ENCODE measurements around the gene RAB11FIP5. TPM values are rescaled to one million over a fixed set of nuclear protein-coding genes. Genes with fewer than 3 reads are reported as not detected.
A peak's percentile ranks its signal among the peaks of the same experiment; 100 is the strongest.

RAB11FIP5 gene
- total RNA-seq, 6 experiments from 2014 or later: 76.7 to 92.0 (median 83.6) TPM

DNA sequence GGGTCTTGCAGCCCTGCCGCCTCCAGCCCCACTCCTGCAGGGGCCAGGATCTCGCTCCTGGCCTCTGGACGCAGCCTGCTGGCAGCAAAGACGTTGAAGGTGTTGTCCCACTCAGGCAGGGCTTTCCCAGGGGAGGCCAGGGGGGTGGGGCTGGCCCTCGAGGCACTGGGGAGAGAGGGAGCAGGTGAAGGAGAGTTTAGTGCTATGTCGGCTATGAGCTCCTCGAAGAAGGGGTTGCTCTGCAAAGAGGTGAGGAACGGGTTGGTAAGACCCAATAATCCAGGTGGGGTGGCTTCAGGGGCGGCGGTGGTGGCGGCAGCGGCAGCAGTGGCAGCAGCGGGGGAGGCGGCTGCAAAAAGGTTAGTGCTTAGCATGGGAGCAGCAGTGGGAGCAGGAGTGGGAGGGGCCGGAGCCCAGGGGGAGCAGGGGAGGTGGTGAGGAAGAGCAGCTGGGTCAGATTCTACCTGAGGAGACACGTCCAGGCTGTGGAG lies 31.5 kb downstream of the RAB11FIP5 start:
- peaks cover 3% of the 10 kb centered on the region for H3K27me3 Mint-ChIP-seq (ENCODE audit: insufficient read depth)
- no peak overlapping the region for H3K27ac Mint-ChIP-seq
- no peak for DNase-seq
- TF ChIP-seq, protein P1, sequence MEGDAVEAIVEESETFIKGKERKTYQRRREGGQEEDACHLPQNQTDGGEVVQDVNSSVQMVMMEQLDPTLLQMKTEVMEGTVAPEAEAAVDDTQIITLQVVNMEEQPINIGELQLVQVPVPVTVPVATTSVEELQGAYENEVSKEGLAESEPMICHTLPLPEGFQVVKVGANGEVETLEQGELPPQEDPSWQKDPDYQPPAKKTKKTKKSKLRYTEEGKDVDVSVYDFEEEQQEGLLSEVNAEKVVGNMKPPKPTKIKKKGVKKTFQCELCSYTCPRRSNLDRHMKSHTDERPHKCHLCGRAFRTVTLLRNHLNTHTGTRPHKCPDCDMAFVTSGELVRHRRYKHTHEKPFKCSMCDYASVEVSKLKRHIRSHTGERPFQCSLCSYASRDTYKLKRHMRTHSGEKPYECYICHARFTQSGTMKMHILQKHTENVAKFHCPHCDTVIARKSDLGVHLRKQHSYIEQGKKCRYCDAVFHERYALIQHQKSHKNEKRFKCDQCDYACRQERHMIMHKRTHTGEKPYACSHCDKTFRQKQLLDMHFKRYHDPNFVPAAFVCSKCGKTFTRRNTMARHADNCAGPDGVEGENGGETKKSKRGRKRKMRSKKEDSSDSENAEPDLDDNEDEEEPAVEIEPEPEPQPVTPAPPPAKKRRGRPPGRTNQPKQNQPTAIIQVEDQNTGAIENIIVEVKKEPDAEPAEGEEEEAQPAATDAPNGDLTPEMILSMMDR (IDR thresholded peaks at IDR 0.05): no peak
- peaks cover 22% of the 10 kb centered on the region for H3K4me1 Mint-ChIP-seq (ENCODE audit: low read depth)
- peaks cover 15% of the 10 kb centered on the region; the same call in 1 of the 2 replicates for H3K36me3 Mint-ChIP-seq (ENCODE audit: low read depth)
- H3K4me3 Mint-ChIP-seq: no peak overlapping the region
- no peaks in the 10 kb centered on the region for H3K9me3 Mint-ChIP-seq

DNA sequence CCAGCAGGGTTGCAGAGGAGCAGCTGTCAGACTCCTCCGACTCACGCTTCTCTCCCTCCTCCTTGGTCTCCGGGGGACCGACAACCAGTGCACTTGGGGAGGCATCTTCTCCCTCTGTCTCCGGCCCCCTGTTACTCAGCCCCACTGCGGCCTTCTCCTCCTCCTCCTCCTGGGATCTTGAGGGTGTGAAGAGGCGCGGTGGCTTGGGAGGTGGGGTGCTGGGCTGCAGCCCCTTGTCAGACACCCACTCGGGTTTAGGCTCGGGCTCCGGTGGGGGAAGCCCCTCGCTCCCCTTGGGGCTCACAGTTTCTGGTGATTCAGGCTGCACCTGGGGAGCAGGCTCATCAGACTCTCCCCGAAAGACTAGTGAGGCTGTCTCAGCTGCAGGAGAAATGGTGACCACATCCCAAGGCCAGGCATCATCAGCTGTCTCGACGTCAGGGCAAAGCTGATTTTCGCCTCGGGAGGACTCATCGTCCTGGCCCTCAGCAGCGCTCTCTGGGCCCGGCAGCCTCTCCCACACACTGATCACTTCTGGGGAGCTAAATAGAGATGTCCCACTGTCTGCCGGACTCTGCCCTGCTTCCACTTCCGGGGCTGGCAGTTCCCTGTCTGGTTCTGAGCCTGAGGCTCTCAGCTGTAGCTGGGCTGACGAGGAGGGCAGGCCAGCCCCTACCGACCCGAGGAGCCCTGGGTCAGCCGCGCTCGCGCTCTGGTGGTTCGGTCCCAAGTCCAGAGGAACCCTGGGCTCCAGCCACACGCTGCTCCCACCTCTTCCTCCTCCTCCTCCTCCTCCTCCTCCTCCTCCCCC lies 32.2 kb downstream of the RAB11FIP5 start:
- H3K9me3 Mint-ChIP-seq: no peaks in the 10 kb centered on the region
- TF ChIP-seq, protein P1 (IDR thresholded peaks at IDR 0.05): no peak
- peaks cover 15% of the 10 kb centered on the region; the same call in 1 of the 2 replicates for H3K36me3 Mint-ChIP-seq (ENCODE audit: low read depth)
- peaks cover 15% of the 10 kb centered on the region for H3K4me1 Mint-ChIP-seq (ENCODE audit: low read depth)
- no peak overlapping the region for H3K27ac Mint-ChIP-seq
- H3K4me3 Mint-ChIP-seq: no peak overlapping the region
- DNase-seq: no peak
- peaks cover 3% of the 10 kb centered on the region for H3K27me3 Mint-ChIP-seq (ENCODE audit: insufficient read depth)

DNA sequence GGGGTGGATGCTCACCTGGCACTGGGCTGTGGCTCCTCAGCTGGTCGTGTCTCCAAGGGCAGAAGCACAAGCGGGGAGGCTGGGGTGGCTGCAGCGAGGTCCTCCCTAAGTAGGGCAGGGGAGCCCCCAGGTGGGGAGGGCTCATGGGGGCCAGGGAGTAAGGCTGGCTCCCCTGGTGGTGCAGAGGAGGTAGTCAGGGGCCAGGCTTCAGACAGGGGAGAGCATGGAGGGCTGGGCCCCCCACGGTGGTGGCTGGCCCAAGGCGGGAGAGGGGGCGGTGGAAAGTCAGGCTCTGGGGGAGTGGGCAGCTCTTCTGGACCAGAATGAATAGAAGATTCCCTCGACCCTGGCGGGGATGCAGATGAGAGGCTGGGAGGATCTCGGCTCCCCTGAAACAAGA lies 33.1 kb downstream of the RAB11FIP5 start:
- Mint-ChIP-seq H3K4me3 (no peak overlapping the region), H3K4me1 (ENCODE audit: low read depth) (peaks cover 6% of the 10 kb centered on the region), H3K9me3 (no peaks in the 10 kb centered on the region), H3K27me3 (ENCODE audit: insufficient read depth) (peaks cover 3% of the 10 kb centered on the region), H3K27ac (no peak overlapping the region; the same call in 1 of the 2 replicates), H3K36me3 (ENCODE audit: low read depth) (peaks cover 15% of the 10 kb centered on the region; the same call in 1 of the 2 replicates)
- TF ChIP-seq, protein P1 (IDR thresholded peaks at IDR 0.05): no peak
- DNase-seq: no peak

DNA sequence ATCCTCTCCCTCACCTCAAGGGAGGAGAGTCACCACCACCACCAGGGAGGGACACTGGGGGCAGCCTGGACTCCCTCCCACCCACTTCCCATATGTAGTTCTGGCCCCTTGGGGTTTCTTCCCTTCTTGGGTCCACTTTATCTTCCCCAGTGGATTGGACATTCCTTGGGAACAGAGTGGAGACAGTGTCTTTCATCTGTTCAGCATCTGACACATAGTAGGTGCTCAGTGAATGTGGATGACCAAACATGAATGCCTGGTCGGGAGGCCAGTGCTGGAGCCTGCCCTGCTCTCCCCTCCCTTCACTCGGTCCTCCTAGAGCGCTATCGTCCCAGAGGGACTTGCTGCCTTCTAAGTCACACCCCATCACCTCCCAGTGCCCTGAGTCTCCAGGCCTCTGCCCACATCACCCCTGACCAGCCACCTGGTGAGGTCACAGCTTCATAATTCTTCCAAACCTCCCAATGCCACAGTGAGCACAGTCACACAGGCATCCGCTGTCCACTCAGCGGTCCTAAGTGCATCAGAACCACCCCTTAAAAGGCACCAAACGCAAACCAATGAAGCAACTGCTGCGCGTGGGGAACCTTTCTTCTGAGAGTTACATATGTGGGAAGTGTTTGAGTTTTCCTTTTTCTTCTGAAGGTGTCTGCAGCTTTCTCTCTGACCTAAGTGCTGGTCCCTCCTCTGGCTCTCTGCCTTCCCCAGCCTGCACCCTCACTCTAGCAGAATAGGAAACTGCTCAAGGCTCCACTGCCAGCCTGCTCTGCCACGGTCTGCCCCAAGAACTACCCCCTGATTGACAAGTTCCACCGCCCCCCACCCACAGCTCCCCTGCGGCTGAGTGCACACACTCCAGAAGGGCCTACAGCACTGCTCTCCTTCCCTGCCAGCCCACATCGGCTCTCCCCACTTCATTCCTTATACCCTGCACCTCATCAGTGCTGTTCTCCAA lies 34.0 kb downstream of the RAB11FIP5 start:
- H3K36me3 Mint-ChIP-seq (ENCODE audit: low read depth): peaks cover 20% of the 10 kb centered on the region; the same call in 1 of the 2 replicates
- no peak overlapping the region for H3K4me3 Mint-ChIP-seq
- no peaks in the 10 kb centered on the region for H3K9me3 Mint-ChIP-seq
- no peak for DNase-seq
- H3K27ac Mint-ChIP-seq: peak overlapping the region; percentile 57; the same call in 1 of the 2 replicates
- TF ChIP-seq, protein P1 (IDR thresholded peaks at IDR 0.05): no peak
- H3K4me1 Mint-ChIP-seq (ENCODE audit: low read depth): no peaks in the 10 kb centered on the region
- peaks cover 3% of the 10 kb centered on the region for H3K27me3 Mint-ChIP-seq (ENCODE audit: insufficient read depth)

DNA sequence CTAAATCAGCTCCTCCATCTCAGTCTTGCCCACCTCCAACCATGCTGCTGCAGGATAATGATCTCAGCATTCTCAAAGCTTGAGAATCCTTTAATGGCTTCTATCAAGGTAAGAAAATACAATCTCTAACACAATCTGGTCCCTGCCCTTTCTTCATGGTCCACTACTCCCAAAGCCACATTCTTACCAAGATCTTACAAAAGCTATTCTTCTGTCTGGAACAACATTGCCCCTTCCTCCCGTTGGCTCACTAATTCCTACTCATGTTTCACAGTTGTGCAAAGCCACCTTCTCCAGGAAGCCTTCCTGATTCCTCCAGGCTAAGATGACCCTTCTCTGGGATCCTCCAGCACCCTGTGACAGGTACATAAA lies 35.3 kb downstream of the RAB11FIP5 start:
- peaks cover 20% of the 10 kb centered on the region; the same call in 1 of the 2 replicates for H3K36me3 Mint-ChIP-seq (ENCODE audit: low read depth)
- TF ChIP-seq, protein P1 (IDR thresholded peaks at IDR 0.05): no peak
- no peak overlapping the region for H3K4me3 Mint-ChIP-seq

More for the DNA sequence above, 35.3 kb downstream of the RAB11FIP5 start:
- no peak overlapping the region for H3K27ac Mint-ChIP-seq
- no peaks in the 10 kb centered on the region for H3K9me3 Mint-ChIP-seq
- no peak for DNase-seq
- H3K4me1 Mint-ChIP-seq (ENCODE audit: low read depth): peaks cover 6% of the 10 kb centered on the region
- peaks cover 3% of the 10 kb centered on the region for H3K27me3 Mint-ChIP-seq (ENCODE audit: insufficient read depth)

All from HFFc6 (cell line).